HepG2 (cell line): ENCODE results near the gene TMEM184B. TPM values are rescaled to one million over a fixed set of nuclear protein-coding genes. Genes with fewer than 3 reads are reported as not detected.

Experiments used
- ERF ChIP-seq: IDR thresholded peaks from 2 replicates; pipeline ENCODE4 v1.6.1; 2018; ENCODE audit warnings: missing biosample characterization, missing genetic modification reagents
- KLF12 ChIP-seq: sonication (generic); formaldehyde crosslinking; IDR thresholded peaks from 2 replicates; pipeline ENCODE4 v1.4.0; 2020; ENCODE audit warnings: missing genetic modification reagents, borderline replicate concordance
- REXO4 ChIP-seq: sonication (generic); formaldehyde crosslinking; IDR thresholded peaks from 2 replicates; pipeline ENCODE4 v1.8.0; 2022; ENCODE audit warnings: missing genetic modification reagents, mild to moderate bottlenecking, borderline replicate concordance
- ZNF501 ChIP-seq: sonication (generic); formaldehyde crosslinking; IDR thresholded peaks from 2 replicates; pipeline ENCODE4 v1.5.1; 2020; ENCODE audit warnings: mild to moderate bottlenecking, moderate library complexity, missing genetic modification reagents
- ZSCAN20 ChIP-seq: sonication (generic); formaldehyde crosslinking; IDR thresholded peaks from 2 replicates; pipeline ENCODE4 v1.4.0; 2020; ENCODE audit warnings: missing genetic modification reagents, mild to moderate bottlenecking, borderline replicate concordance
- polyA plus RNA-seq, 8 experiments: library from polyadenylated mRNA; depleted of rRNA in 3 of 8; stranded (reverse) in 7 of 8; unstranded in 1 of 8; fragments of >200 nt; fragmentation: Illumina TruSeq in 4 of 8; extraction: Trizol in 4 of 8; gene quantifications; 2 replicates each; pipeline versions ENCODE4 v1.2.1 to v1.2.3, GENCODE V29; 2011 to 2016; ENCODE audit warnings: low read depth in 4 of 8, missing spikeins in 1 of 8, mixed read lengths in 1 of 8; ENCODE audit not compliant: insufficient read depth in 1 of 8
- total RNA-seq, 5 experiments: library from RNA; depleted of rRNA; stranded (reverse); fragments of >200 nt; fragmentation: Illumina TruSeq; extraction: Trizol; gene quantifications; 2 replicates each; pipeline ENCODE4 v1.2.3, GENCODE V29; 2016; ENCODE audit warnings: low read depth in 1 of 5
- TF ChIP-seq, protein P1 (sequence below): sonication (generic); formaldehyde crosslinking; IDR thresholded peaks from 2 replicates; pipeline ENCODE4 v1.4.0; 2020; ENCODE audit warnings: missing genetic modification reagents
- TF ChIP-seq, protein P2 (sequence below): sonication (generic); formaldehyde crosslinking; IDR thresholded peaks from one replicate; pipeline ENCODE4 v1.5.1; 2020; ENCODE audit warnings: mild to moderate bottlenecking, missing genetic modification reagents; ENCODE audit errors: not compliant biosample characterization
- TF ChIP-seq, protein P3 (sequence below): sonication (generic); formaldehyde crosslinking; conservative IDR thresholded peaks from 2 replicates; pipeline ENCODE4 v1.8.0; 2022; ENCODE audit warnings: mild to moderate bottlenecking, moderate library complexity, missing genetic modification reagents
- TF ChIP-seq, protein P4 (sequence below): sonication (generic); formaldehyde crosslinking; IDR thresholded peaks from 2 replicates; pipeline ENCODE4 v1.5.0; 2020; ENCODE audit warnings: mild to moderate bottlenecking, missing genetic modification reagents

The TMEM184B gene
- total and polyA plus RNA-seq, 2 of the 13 experiments (the other 11 are each of a cell fraction or from before 2014, with no cell fraction given), result 15.9 to 16.0 TPM

DNA sequence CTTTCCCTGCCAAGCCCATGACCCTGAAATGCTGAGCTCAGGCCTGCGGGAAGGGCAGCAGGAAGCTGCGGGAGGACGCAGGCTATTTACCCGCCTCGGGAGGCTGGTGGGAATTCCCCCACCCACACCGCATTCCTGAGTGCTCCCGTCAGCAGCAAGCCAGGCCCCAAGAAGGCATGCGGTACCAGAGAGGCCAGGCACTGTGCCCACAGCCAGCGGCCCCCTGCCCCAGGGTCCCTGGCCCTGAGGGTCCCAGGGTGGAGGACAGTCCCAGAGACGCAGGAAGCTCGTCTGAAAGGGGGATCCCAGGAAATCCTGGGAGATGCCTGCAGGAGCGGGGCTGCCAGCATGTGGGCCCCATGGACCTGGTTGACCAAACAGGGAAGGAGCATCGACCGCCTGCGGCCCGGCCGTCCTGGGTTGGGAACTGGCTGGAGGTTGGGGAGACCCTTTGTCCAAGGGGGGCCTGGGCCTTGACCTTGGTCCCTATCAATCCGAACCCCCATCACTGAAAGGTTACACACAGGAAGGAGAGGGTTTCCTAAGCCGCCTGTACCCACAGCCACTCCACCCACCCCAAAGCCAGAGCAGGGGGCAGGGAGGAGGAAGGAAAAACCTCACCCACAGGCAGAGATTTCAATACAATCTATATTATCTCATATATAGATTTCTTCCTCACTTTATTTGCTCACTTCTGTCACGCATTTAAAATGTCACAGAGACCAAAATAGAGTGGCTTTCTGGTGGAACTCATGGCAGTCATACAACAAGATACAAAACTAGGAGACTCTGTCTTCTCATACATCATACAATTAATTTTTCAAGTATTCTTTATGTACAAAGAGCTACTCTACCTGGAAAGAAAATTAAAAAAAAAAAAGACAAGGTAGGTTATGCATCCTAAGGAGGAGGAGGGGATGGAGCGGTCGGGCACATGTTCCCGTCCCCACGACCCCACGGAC is 53.9 kb downstream of the TMEM184B start (continued):
- TF ChIP-seq, protein P1, sequence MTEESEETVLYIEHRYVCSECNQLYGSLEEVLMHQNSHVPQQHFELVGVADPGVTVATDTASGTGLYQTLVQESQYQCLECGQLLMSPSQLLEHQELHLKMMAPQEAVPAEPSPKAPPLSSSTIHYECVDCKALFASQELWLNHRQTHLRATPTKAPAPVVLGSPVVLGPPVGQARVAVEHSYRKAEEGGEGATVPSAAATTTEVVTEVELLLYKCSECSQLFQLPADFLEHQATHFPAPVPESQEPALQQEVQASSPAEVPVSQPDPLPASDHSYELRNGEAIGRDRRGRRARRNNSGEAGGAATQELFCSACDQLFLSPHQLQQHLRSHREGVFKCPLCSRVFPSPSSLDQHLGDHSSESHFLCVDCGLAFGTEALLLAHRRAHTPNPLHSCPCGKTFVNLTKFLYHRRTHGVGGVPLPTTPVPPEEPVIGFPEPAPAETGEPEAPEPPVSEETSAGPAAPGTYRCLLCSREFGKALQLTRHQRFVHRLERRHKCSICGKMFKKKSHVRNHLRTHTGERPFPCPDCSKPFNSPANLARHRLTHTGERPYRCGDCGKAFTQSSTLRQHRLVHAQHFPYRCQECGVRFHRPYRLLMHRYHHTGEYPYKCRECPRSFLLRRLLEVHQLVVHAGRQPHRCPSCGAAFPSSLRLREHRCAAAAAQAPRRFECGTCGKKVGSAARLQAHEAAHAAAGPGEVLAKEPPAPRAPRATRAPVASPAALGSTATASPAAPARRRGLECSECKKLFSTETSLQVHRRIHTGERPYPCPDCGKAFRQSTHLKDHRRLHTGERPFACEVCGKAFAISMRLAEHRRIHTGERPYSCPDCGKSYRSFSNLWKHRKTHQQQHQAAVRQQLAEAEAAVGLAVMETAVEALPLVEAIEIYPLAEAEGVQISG (CRISPR knock-in tag), result peak; percentile 47
- TF ChIP-seq KLF12 (0 out of 2 replicates have a peak, but pooled peaks have one; percentile 58), ZSCAN20 (CRISPR knock-in tag) (peak; percentile 40; the same call in 1 of the 2 replicates), ERF (CRISPR knock-in tag) (peak; percentile 76; the same call in 1 of the 2 replicates), REXO4 (CRISPR knock-in tag) (no peak), ZNF501 (CRISPR knock-in tag) (peak; percentile 70)
- TF ChIP-seq, protein P2, sequence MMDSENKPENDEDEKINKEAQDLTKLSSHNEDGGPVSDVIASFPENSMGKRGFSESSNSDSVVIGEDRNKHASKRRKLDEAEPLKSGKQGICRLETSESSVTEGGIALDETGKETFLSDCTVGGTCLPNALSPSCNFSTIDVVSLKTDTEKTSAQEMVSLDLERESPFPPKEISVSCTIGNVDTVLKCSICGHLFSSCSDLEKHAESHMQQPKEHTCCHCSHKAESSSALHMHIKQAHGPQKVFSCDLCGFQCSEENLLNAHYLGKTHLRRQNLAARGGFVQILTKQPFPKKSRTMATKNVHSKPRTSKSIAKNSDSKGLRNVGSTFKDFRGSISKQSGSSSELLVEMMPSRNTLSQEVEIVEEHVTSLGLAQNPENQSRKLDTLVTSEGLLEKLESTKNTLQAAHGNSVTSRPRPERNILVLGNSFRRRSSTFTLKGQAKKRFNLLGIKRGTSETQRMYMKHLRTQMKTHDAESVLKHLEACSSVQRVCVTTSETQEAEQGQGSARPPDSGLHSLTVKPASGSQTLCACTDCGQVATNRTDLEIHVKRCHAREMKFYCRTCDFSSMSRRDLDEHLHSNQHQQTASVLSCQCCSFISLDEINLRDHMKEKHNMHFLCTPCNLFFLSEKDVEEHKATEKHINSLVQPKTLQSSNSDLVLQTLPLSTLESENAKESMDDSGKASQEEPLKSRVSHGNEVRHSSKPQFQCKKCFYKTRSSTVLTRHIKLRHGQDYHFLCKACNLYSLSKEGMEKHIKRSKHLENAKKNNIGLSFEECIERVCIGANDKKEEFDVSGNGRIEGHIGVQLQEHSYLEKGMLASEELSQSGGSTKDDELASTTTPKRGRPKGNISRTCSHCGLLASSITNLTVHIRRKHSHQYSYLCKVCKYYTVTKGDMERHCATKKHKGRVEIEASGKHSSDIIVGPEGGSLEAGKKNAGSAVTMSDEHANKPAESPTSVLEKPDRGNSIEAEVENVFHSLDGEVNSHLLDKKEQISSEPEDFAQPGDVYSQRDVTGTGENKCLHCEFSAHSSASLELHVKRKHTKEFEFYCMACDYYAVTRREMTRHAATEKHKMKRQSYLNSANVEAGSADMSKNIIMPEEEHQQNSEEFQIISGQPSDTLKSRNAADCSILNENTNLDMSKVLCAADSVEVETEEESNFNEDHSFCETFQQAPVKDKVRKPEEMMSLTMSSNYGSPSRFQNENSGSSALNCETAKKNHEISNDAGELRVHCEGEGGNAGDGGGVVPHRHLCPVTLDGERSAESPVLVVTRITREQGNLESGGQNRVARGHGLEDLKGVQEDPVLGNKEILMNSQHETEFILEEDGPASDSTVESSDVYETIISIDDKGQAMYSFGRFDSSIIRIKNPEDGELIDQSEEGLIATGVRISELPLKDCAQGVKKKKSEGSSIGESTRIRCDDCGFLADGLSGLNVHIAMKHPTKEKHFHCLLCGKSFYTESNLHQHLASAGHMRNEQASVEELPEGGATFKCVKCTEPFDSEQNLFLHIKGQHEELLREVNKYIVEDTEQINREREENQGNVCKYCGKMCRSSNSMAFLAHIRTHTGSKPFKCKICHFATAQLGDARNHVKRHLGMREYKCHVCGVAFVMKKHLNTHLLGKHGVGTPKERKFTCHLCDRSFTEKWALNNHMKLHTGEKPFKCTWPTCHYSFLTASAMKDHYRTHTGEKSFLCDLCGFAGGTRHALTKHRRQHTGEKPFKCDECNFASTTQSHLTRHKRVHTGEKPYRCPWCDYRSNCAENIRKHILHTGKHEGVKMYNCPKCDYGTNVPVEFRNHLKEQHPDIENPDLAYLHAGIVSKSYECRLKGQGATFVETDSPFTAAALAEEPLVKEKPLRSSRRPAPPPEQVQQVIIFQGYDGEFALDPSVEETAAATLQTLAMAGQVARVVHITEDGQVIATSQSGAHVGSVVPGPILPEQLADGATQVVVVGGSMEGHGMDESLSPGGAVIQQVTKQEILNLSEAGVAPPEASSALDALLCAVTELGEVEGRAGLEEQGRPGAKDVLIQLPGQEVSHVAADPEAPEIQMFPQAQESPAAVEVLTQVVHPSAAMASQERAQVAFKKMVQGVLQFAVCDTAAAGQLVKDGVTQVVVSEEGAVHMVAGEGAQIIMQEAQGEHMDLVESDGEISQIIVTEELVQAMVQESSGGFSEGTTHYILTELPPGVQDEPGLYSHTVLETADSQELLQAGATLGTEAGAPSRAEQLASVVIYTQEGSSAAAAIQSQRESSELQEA, result peak; percentile 40
- TF ChIP-seq, protein P3, sequence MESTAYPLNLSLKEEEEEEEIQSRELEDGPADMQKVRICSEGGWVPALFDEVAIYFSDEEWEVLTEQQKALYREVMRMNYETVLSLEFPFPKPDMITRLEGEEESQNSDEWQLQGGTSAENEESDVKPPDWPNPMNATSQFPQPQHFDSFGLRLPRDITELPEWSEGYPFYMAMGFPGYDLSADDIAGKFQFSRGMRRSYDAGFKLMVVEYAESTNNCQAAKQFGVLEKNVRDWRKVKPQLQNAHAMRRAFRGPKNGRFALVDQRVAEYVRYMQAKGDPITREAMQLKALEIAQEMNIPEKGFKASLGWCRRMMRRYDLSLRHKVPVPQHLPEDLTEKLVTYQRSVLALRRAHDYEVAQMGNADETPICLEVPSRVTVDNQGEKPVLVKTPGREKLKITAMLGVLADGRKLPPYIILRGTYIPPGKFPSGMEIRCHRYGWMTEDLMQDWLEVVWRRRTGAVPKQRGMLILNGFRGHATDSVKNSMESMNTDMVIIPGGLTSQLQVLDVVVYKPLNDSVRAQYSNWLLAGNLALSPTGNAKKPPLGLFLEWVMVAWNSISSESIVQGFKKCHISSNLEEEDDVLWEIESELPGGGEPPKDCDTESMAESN (CRISPR knock-in tag), result peak; percentile 48; the same call in 1 of the 2 replicates
- TF ChIP-seq, protein P4, sequence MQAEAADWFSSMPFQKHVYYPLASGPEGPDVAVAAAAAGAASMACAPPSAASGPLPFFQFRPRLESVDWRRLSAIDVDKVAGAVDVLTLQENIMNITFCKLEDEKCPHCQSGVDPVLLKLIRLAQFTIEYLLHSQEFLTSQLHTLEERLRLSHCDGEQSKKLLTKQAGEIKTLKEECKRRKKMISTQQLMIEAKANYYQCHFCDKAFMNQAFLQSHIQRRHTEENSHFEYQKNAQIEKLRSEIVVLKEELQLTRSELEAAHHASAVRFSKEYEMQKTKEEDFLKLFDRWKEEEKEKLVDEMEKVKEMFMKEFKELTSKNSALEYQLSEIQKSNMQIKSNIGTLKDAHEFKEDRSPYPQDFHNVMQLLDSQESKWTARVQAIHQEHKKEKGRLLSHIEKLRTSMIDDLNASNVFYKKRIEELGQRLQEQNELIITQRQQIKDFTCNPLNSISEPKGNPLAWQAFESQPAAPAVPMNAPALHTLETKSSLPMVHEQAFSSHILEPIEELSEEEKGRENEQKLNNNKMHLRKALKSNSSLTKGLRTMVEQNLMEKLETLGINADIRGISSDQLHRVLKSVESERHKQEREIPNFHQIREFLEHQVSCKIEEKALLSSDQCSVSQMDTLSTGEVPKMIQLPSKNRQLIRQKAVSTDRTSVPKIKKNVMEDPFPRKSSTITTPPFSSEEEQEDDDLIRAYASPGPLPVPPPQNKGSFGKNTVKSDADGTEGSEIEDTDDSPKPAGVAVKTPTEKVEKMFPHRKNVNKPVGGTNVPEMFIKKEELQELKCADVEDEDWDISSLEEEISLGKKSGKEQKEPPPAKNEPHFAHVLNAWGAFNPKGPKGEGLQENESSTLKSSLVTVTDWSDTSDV (CRISPR knock-in tag), result 0 out of 2 replicates have a peak, but pooled peaks have one; percentile 73
